LoVo (cell line): ENCODE measurements around the gene PHYHIPL.
A peak's percentile ranks its signal among the peaks of the same experiment; 100 is the strongest.
"Not testable (repeated sequence)": the region's sequence is repeated elsewhere in the genome, so short reads cannot be mapped to it uniquely, and the experiment has no call there.

Experiments
- DNase-seq: peaks from one replicate; pipeline ENCODE4 v3.0.0-alpha.2; 2016; ENCODE audit warnings: low spot score

Gene PHYHIPL

DNA sequence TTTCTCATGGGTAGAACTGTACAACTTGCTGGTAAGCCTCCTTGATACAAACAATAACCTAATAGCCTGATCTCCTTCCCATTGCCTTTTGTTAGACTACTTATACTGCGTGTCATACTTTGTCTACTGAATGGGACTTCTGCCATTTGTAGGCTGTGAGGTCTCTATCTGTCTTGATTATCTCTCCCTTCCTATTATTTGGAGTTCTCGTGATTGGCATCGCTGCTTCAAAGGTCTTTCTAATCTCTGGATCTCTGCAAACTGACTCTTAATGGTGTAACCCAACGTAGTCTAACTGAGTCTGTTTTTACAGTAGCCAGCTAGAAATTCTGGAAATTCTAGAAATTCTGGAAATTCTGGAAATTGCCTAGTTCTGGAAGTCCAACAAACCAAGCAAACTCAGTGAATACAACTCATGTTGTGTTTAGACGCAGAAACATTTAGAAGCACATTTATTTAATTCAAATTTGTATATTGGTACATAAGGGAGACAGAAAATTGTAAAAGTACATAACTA lies 29.8 kb downstream of the PHYHIPL start:
- no peak for DNase-seq

DNA sequence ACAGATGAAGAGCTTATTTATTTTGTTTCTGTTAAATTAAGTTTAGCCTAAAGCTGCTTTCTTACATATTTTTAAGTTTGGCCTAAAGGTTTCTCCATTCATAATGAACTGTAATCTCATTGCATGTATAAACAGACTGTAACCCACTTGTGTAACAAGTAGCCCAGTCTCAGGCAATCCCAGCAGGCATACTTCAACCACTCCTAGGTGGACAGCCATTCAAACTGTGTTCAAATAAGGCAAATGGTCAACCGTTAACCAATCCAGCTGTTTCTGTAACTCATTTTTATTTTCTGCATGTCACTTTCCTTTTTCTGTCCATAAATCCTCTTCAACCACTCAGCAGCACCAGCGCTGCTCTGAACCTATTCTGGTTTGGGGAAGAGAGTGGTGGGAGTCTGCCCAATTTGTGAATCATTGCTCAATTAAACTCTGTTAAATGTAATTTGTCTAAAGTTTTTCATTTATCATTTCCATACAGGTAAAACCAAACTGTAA lies 35.9 kb downstream of the PHYHIPL start:
- no peak for DNase-seq

DNA sequence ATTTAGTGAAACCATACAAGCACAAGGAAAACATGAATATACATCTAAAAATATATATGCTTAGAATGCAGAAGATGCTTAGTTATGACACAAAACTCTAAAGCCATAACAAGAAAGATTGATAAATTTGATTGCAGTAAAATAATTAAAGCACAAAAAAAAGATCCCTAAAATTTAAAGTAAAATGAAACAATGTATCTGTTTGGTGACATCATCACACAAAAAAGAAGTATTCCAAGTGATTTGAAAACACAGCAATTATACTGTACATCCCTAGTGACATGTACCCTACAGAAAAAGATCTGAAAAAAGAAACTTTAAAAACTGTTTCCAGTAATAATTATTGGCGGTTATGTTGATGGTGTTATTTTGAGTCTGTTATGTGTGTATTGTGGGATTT lies 37.7 kb downstream of the PHYHIPL start:
- DNase-seq, result no peak

DNA sequence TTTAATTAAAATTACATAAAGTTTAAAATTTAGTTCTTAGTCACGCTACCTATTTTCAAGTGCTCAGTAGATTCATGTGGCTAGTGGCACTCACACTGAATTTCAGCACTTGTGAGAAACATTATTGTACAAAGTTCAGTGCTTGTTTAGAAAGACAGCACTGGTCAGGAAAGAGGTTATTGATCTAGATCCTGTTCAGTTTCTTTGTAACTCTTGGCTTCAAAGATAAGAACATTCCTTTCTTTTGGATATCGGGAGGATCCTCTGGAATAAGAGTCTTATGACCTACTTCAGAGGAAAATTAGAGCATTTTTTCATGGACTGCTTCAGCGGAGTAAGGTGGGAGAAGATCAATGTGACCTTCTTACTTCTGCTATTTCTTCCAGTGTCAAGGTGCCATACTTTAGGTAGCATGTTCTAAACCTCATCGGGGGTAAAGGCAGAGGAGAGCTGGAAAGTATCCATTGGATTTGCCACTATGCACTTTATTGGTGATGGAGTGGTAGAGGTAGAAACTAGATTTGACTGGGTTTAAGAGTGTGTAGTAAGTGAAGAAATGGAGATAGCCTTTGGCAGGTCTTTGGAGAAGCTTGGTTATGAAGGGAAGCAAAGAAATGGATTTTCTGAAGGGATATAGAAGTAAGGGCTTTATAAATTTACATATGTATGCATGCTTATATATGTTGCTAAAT lies 39.9 kb downstream of the PHYHIPL start:
- DNase-seq, result no peak

DNA sequence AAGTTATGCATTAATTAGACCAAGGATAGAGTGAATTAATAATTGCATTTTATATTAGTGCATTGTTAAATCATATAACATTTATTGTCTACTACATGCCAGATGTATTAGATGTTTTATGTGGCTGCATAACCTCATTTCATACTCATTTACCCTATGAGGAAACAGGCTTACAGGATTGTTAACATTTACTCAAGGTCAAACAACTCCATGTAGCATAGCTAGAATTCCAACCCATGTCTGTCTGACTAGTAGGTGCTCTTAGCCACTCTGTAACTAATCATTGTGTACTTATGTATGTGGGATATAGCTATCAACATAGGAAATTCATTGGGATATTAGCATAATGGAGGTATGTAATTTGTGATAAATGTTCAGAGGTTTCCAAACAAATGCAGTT lies 46.3 kb downstream of the PHYHIPL start:
- DNase-seq, result no peak

DNA sequence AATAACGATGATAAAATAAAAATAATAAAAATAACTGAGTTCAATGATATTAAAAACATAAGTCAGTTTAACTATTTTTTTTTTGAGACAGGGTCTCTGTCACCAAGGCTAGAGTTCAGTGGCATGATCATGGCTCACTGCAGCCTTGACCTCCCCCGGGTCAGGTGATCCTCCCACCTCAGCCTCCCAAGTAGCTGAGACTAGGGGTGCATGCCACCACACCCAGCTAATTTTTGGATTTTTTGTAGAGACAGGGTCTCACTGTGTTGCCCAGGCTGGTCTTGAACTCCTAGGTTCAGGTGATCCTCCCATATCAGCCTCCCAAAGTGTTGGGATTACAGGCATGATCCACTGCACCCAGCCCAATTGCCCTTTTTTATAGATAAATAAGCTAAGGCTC lies 47.2 kb downstream of the PHYHIPL start:
- not testable (repeated sequence) for DNase-seq

DNA sequence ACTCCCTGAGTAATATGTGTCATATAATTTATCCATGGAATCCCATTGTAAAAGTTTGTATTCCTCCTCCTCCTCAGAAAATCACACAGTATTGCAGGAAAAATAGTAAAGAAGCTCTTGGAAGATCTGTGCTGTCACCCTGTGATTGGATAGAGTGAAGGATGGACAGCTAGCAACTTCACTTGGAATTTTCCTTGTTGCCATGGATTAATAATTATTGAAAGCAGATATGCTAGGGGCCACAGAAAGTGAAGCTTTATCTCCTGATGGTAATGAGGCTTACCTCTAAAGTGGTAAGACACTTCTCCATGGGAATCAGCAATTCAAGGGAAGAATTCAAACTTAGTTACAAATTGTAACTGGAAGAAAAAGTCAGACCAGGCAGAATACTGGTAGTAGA lies 48.8 kb downstream of the PHYHIPL start:
- no peak for DNase-seq

DNA sequence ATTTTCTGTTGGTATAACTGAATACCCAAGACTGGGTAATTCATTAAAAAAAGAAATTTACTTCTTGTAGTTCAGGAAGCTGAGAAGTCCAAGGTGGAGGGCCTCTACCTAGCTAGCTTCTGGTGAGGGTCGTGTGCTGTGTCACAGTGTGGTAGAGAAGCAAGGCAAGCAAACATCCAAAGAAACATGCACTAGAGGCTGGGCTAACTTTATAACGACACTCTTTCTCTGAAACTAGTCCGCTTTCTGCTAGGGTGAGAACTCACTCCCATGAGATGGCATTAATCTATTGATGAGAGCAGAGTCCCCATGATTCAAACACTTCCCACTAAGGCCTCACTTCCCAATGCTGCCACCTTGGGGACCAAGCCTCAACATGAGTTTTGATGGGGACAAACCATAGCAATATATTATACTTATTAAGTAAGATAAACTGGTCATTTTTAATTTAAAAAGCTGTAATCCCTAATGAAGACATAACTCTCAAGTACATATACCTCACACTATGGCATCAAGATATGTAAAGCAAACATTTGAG lies 50.8 kb downstream of the PHYHIPL start:
- no peak for DNase-seq

DNA sequence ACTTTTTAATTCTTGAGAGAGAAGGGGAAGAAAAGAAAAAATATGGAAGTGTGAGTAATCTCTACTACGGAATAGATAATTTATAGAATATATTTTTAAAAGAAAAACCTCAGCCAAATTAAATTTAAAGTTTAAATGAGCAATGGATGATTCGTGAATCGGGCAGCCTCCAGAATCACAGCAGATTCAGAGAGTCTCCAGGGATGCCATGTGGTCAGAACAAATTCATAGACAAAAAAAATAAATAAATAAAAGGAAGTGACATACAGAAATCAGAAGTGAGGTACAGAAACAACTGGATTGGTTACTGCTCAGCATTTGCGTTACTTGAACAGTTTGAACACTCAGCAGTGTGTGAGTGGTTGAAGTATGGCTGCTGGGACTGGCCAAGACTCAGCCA lies 53.0 kb downstream of the PHYHIPL start:
- DNase-seq, result no peak

DNA sequence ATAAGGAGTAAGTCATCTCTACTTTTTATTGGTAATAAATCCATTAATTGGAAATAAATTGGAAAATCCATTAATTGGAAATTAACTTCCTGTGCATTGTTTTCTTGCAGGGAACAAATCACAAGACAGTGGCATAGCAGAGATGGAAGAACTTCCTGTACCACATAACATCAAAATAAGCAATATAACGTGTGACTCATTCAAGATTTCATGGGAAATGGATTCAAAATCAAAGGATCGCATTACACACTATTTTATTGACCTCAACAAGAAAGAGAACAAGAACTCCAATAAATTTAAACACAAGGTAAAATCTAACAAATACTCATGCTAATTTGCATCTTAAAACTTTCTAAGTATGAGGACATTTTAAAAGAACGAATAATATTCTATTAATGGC lies 57.8 kb downstream of the PHYHIPL start:
- no peak for DNase-seq

DNA sequence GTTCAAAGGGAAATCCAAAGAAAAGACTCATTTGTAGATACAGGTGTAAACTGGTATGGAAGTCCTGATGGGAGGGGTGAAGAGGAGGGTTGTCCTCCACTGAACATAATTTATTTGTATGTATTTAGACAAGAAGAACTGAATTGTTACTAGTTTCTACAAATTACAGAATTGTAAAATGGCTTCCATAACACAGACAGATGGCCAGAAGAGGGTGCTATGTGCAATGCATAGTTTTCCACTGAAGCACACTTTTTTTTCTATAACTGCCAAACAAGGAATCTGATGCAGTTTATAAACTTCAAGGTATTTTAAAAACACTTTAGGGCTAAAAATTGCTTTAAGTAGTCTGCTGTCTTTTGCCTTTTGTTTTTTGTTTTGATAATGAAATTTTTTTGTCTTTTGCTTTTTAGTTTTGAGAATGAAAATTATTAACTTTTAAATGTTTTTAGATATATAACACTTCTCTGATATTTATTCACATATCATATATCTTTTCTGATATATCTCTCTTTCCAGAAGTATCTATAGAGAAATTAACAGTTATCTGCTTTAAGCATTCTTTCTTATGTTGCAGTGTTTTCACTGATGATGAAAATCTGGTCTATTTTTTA lies 58.5 kb downstream of the PHYHIPL start:
- peak; percentile 29 for DNase-seq

DNA sequence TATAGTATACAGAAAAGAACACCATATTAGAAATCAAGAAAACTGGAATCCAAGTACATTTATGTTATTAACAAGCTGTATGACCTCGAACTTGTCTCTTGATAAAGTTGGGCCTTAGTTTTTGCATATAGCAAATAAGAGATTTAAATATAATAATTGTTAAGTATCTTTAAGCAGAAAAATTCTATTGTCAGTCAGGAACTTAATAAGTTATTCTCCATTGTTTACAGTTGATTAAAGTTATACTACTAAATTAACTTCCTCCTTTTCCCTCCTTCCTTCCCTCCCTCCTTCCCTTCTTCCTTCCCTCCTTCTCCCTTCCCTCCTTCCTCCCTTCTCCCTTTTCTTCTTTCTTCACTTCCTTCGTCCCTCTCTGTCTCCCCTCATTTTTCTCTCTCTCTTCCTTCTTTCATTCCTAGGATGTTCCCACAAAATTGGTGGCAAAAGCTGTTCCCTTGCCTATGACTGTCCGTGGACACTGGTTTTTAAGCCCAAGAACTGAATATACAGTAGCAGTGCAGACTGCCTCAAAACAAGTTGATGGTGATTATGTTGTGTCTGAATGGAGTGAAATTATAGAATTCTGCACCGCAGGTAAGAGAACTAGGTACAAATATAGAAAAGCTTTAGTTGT lies 59.7 kb downstream of the PHYHIPL start:
- DNase-seq, result no peak

DNA sequence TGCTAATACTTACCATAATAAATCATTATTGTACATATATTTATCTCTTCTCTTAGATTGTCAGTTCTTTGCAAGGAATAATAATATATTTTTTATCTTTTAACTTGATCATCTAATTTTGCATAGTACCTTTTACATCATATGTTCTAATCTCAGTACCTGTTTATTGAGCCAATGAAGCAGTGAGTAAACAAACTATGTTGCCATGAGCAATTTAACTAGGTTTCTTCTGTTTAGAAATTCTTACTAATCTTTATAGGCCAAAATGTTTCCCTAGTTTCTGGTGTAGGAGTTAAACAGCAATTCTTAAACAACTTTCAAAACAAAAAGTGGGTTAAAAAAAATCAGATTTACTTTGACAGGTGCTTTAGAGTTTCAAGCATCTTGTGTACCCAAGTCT lies 61.3 kb downstream of the PHYHIPL start:
- no peak for DNase-seq

DNA sequence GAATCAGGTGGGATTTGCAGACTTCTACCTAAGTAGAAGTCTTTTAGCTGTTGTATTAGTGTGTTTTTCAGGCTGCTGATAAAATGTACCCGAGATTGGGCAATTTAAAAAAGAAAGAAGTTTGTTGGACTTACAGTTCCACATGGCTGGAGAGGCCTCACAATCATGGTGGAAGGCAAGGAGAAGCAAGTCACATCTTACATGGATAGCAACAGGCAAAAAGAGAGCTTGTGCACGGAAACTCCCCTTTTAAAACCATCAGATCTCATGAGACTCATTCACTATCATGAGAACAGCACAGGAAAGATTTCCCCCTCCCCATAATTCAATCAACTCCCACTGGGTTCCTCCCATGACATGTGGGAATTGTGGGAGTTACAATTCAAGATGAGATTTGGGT lies 62.7 kb downstream of the PHYHIPL start:
- DNase-seq, result not testable (repeated sequence)

DNA sequence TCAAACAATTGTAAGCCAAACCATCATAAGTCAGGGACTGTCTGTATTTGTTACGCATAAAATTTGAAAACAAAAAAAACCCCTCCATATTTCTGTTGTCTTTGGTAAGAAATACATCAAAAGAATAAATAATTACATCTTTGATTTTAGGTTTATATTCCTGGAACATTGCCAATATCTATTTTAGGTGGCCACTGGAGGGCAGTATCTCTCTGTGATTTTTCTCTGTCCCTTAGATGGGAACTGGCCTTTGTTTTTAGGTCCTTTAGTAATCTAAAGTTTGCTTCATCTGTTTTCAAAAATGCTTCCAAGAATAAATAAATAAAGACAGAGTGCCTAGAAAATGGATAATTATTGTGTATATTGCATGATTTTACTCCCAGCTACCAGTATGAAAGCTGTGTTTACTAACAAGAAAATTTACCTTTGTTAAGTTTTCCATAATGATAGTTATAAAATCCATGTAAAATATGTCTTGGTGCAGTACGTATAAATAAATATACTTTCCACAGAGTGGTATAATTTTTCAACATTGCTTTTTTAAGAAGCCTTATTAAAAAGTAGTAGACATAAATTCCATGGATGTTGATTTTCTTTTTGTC lies 64.2 kb downstream of the PHYHIPL start:
- DNase-seq, result peak; percentile 52

DNA sequence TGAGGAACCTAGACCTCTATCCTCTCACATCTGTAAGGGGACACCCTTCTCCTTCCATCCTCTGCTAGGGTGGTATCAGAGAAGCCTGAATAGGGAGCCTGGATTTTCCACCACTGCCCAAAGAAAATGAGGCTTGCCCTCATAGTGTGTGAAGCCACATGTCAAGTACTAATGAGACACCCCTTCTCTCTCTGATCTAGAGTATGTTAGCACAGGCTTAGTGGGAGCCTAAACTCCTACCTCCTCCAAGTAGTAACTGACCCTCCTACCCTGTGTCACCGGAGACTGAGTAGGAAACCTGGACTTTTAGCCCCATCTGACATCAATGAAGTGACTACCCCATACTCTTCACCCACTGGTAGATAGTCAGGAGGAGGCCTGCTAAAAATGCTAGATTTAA lies 65.6 kb downstream of the PHYHIPL start:
- DNase-seq, result no peak

DNA sequence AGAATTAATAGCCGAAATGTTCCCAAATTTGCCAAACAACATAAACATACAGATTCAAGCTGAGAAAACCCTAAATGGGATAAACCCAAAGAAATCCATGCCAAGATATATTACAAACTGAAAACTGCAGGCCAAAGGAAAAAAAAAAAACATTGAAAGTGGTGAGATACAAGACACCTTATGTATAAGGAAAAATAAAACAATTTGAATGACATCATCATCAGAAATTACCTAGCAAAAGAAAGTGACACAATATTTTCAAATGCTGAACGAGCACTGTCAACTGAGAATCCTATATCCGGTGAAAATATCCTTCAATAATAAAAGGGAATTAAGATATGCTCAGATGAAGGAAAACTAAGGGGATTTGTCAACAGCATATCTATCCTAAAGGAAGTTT lies 66.5 kb downstream of the PHYHIPL start:
- DNase-seq, result no peak

DNA sequence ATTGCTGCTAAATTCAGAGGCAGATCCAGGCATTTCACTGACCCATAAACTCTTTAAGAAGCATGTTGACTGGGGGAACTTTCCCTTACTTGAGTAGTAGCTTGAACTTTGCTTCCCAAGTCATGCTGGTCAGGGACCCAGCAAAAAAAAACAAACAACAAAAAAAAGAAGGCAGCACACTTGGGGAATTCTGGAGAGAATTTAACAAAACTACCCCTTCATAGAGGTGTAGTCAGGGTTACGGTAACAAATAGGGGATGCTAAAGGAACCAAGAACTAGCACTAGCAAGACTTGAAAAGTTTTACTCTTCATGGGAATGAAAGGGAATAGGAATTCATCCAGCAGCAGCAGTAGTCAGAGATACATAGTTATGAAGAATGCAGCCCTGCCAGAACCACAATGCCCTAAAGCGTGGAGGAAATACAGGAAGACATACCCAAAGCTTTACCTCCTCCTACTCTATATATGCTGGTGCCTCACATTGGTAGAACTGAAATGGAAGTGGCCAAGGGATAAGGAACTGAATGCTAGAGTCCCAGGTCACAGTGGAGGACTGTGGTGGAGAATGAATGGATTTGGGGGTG lies 67.3 kb downstream of the PHYHIPL start:
- no peak for DNase-seq

DNA sequence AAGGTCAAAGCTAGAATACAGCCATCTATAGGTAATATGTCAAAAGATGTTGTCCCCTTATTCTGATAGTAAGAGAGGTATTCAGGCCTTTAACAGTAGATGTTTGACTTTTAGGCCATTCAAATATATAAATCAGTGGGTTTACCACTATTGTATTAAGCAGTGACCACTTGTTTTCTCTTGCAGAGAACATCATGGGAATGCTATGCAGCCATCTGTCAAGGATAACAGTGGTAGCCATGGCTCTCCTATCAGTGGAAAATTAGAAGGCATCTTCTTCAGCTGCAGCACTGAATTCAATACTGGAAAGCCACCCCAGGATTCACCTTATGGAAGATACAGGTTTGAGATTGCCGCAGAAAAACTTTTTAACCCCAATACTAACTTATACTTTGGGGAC lies 68.4 kb downstream of the PHYHIPL start:
- no peak for DNase-seq

DNA sequence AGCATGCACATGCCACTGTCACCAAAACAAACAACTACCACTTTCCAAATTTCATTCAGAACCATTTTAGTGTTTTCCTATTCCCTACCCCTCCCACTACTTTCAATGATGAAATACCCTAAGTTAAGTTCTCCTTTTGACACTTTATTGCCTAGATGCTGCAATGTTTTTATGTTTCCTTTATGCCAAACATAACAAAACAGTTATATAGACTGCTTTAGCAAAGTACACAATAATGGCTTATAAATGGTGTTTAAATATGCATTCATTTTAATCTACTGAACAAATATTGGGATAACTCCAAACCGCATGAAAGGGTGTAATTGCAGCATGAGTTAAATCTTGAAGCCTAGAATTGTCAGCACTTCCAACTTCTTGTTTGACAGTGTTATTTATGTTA lies 69.2 kb downstream of the PHYHIPL start:
- no peak for DNase-seq

DNA sequence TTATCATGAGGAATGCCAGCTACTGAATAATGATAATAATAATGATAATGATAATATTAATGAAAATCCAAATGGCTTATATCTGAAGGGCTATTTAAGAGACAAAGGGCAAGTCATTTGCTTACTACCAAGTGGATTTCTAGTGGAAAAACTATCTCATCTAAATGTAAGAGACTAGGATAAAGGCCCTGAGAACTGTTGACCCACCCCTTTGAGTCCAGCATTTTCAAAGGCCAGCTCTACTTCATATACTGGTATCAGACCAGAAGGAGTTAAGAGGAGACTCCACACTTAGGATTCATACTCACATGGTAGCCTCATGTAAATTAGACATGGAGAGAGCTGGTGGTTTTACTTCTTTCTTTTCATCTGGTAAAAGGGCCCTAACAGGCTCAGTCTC lies 76.0 kb downstream of the PHYHIPL start:
- no peak for DNase-seq

DNA sequence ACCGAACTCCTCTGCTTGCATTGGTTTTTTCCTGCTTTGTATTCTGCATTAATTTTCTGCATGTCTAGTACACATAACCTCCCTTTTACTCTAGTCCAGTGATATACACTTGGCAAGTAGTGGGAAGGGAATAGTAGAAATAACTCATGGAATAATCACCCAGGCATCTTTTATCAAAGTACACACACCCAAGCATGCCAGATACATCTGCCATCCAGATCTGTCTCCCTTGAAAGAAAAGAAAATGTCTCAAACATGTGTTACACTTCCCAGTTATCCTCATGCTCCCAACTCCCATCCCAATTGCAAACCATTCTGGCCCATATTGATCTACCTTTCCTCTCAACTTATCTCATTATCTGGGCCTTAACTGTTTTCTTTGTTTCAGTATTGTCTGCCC lies 79.0 kb downstream of the PHYHIPL start:
- no peak for DNase-seq
